ENCODE measurements around the gene ZNF618. TPM values are rescaled to one million over a fixed set of nuclear protein-coding genes. Genes with fewer than 3 reads are reported as not detected.
A peak's percentile ranks its signal among the peaks of the same experiment; 100 is the strongest.

ZNF618 gene
- polyA plus RNA-seq, 6 donors from 2014 or later = 1.00 to 3.2 (median 2.2) TPM

- Mint-ChIP-seq H3K9me3 (peaks cover 3 to 17% (median 12%) of the 10 kb centered on the region in 7 donors), H3K36me3 (peaks cover 7 to 8% of the 10 kb centered on the region in 2 donors), H3K27ac (no peak overlapping the region), H3K27me3 (no peaks in the 10 kb centered on the region), H3K4me3 (no peak overlapping the region), H3K4me1 (peaks cover 0 to 5% (median 0%) of the 10 kb centered on the region in 3 donors)
- DNase-seq = no peak
- ATAC-seq (ENCODE audit: low read depth in 2 of 2) = no peak
Observed at GRCh38 chr9:113932906-113933584, 56.9 kb downstream of the ZNF618 start.

GRCh38 chr9:113933671-113934070 lies 57.6 kb downstream of the ZNF618 start:
- Mint-ChIP-seq H3K4me3 (no peak overlapping the region), H3K27ac (no peak overlapping the region), H3K27me3 (no peaks in the 10 kb centered on the region), H3K4me1 (peaks cover 0 to 5% (median 0%) of the 10 kb centered on the region in 3 donors), H3K9me3 (peaks cover 0 to 11% (median 6%) of the 10 kb centered on the region in 7 donors), H3K36me3 (peaks cover under 1 to 2% of the 10 kb centered on the region in 2 donors)
- DNase-seq (no peak), ATAC-seq (ENCODE audit: low read depth in 2 of 2) (no peak)

DNA sequence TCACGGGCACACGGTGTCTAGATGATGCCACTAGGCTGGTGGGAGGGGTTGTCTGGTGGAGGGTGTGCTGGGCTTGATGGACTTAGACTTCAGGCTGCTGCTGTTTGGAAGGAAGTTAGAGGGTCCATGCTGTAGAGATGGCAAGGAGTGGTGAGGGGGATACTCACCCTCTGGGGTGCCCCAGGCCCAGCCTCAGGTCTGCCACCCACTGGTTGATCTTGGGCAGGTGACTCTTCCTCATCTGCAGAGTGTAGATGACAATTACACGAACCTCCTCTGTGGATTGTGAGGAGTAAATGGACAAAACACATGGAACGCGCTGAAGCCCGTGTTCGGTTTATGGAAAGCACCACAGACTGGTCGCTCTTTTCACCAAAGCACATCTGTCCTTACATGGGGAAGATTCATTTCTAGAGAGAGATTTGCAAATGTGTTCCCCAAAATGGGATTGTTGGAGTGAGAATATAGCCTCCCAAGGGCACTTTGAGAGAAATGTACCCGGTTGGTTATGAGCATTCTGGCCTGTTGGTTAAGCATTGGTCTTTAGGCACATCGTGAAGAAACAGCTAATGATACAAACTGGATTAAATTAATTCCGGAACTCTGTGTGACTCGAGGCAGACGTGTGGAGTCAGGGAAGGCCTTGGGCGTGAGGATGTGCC lies 58.2 kb downstream of the ZNF618 start:
- no peak for ATAC-seq (ENCODE audit: low read depth in 2 of 2)
- no peak for DNase-seq
- Mint-ChIP-seq H3K27ac (no peak overlapping the region), H3K4me3 (no peak overlapping the region), H3K27me3 (no peaks in the 10 kb centered on the region), H3K4me1 (peaks cover 0 to 5% (median 0%) of the 10 kb centered on the region in 3 donors), H3K36me3 (no peaks in the 10 kb centered on the region), H3K9me3 (peaks cover 0 to 5% (median 2%) of the 10 kb centered on the region in 7 donors)

GRCh38 chr9:113934829-113935676 lies 58.9 kb downstream of the ZNF618 start:
- peak overlapping the region in 1 of 6 donors; percentile 57 for H3K27ac Mint-ChIP-seq
- H3K4me3 Mint-ChIP-seq = no peak overlapping the region
- DNase-seq (no peak), ATAC-seq (ENCODE audit: low read depth in 2 of 2) (no peak)
- no peaks in the 10 kb centered on the region for H3K27me3 Mint-ChIP-seq
- peaks cover 0 to 10% (median 3%) of the 10 kb centered on the region in 7 donors for H3K9me3 Mint-ChIP-seq
- peaks cover 0 to 5% (median 0%) of the 10 kb centered on the region in 3 donors for H3K4me1 Mint-ChIP-seq
- H3K36me3 Mint-ChIP-seq = no peaks in the 10 kb centered on the region

- Mint-ChIP-seq H3K27ac (peak overlapping the region in 1 of 6 donors; percentile 57), H3K4me3 (no peak overlapping the region), H3K9me3 (peaks cover 0 to 18% (median 6%) of the 10 kb centered on the region in 7 donors), H3K27me3 (no peaks in the 10 kb centered on the region), H3K36me3 (peaks cover 0 to 4% of the 10 kb centered on the region in 2 donors), H3K4me1 (peaks cover 0 to 5% (median 0%) of the 10 kb centered on the region in 3 donors)
- DNase-seq (no peak), ATAC-seq (ENCODE audit: low read depth in 2 of 2) (no peak)
Observed at GRCh38 chr9:113935677-113936380, 59.7 kb downstream of the ZNF618 start.

DNA sequence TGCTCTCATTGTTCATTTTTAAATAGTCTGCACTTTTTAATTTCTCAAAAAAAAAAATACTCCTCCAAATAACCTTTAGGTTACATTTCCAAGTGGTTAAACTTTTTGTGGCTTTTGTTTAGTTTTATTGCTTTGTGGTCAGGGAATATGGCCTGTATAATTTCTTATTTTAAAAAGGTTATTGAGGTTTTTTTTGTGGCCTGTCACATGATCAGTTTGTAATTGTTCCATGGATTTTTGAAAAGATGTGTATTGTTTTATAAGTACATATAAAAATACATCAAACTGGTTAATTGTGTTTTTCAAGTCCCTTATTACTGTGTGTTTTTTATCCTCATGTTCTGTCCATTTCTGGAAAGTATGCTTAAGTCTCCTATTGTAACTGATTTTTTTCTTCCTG lies 64.0 kb downstream of the ZNF618 start:
- DNase-seq = no peak
- Mint-ChIP-seq H3K27me3 (no peaks in the 10 kb centered on the region), H3K9me3 (peaks cover 0 to 25% (median 6%) of the 10 kb centered on the region in 7 donors), H3K4me3 (no peak overlapping the region), H3K4me1 (peaks cover 0 to 18% (median 0%) of the 10 kb centered on the region in 3 donors), H3K27ac (no peak overlapping the region), H3K36me3 (peaks cover 16 to 21% of the 10 kb centered on the region in 2 donors)
- ATAC-seq (ENCODE audit: low read depth in 2 of 2) = no peak

GRCh38 chr9:113941056-113941455 lies 64.9 kb downstream of the ZNF618 start:
- peaks cover 0 to 18% (median 0%) of the 10 kb centered on the region in 3 donors for H3K4me1 Mint-ChIP-seq
- no peak for ATAC-seq (ENCODE audit: low read depth in 2 of 2)
- peak overlapping the region in 1 of 6 donors; percentile 0 for H3K27ac Mint-ChIP-seq
- H3K36me3 Mint-ChIP-seq = peaks cover 16 to 21% of the 10 kb centered on the region in 2 donors
- no peaks in the 10 kb centered on the region for H3K27me3 Mint-ChIP-seq
- H3K4me3 Mint-ChIP-seq = no peak overlapping the region
- no peak for DNase-seq
- H3K9me3 Mint-ChIP-seq = peaks cover 0 to 25% (median 6%) of the 10 kb centered on the region in 7 donors

DNA sequence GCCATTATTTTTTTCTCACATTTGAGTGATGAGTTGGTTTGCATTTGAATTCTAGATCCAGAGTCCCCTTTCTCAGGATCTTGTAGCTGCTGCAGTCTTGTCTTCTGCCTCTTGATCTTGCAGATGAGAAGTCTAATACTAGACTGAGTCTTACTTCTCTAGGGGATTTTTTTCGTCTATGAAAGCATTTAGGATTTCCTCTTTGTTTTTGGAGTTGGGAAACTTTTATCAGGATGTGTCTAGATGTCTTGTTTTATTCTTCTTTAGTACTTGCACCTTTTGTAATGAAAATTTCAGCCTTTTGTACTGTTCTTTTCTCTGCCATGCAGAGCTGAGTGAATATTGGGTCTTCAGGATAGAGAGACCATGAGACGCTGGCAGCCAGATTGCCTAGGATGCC lies 65.4 kb downstream of the ZNF618 start:
- no peak overlapping the region for H3K4me3 Mint-ChIP-seq
- peaks cover 0 to 25% (median 6%) of the 10 kb centered on the region in 7 donors for H3K9me3 Mint-ChIP-seq
- peaks cover 16 to 21% of the 10 kb centered on the region in 2 donors for H3K36me3 Mint-ChIP-seq
- DNase-seq (no peak), ATAC-seq (ENCODE audit: low read depth in 2 of 2) (no peak)
- peaks cover 0 to 18% (median 0%) of the 10 kb centered on the region in 3 donors for H3K4me1 Mint-ChIP-seq
- no peak overlapping the region for H3K27ac Mint-ChIP-seq
- H3K27me3 Mint-ChIP-seq = no peaks in the 10 kb centered on the region

GRCh38 chr9:113943112-113944009 lies 67.3 kb downstream of the ZNF618 start:
- ATAC-seq (ENCODE audit: low read depth in 2 of 2) (no peak), DNase-seq (no peak)
- Mint-ChIP-seq H3K4me3 (no peak overlapping the region), H3K4me1 (peaks cover 0 to 13% (median 0%) of the 10 kb centered on the region in 3 donors), H3K9me3 (peaks cover 0 to 25% (median 6%) of the 10 kb centered on the region in 7 donors), H3K27ac (peak overlapping the region in 1 of 6 donors; percentile 76), H3K27me3 (no peaks in the 10 kb centered on the region), H3K36me3 (peaks cover 16 to 21% of the 10 kb centered on the region in 2 donors)

- peaks cover 0 to 8% (median 2%) of the 10 kb centered on the region in 7 donors for H3K9me3 Mint-ChIP-seq
- ATAC-seq (ENCODE audit: low read depth in 2 of 2) (no peak), DNase-seq (no peak)
- H3K36me3 Mint-ChIP-seq = peaks cover 16 to 18% of the 10 kb centered on the region in 2 donors
- peaks cover 0 to 13% (median 3%) of the 10 kb centered on the region in 3 donors for H3K4me1 Mint-ChIP-seq
- no peak overlapping the region for H3K27ac Mint-ChIP-seq
- H3K4me3 Mint-ChIP-seq = no peak overlapping the region
- no peaks in the 10 kb centered on the region for H3K27me3 Mint-ChIP-seq
Observed at GRCh38 chr9:113945784-113946183, 69.7 kb downstream of the ZNF618 start.

GRCh38 chr9:113946496-113947115 lies 70.5 kb downstream of the ZNF618 start:
- DNase-seq (no peak), ATAC-seq (ENCODE audit: low read depth in 2 of 2) (no peak)
- peaks cover 0 to 2% (median 0%) of the 10 kb centered on the region in 7 donors for H3K9me3 Mint-ChIP-seq
- H3K36me3 Mint-ChIP-seq = peaks cover 10% of the 10 kb centered on the region in 2 donors
- peaks cover 0 to 9% (median 3%) of the 10 kb centered on the region in 3 donors for H3K4me1 Mint-ChIP-seq
- no peak overlapping the region for H3K4me3 Mint-ChIP-seq
- no peaks in the 10 kb centered on the region for H3K27me3 Mint-ChIP-seq
- peak overlapping the region in 1 of 6 donors; percentile 74 for H3K27ac Mint-ChIP-seq

GRCh38 chr9:113947941-113948340 lies 71.8 kb downstream of the ZNF618 start:
- Mint-ChIP-seq H3K9me3 (no peaks in the 10 kb centered on the region), H3K27ac (no peak overlapping the region), H3K4me3 (no peak overlapping the region), H3K27me3 (no peaks in the 10 kb centered on the region), H3K4me1 (peaks cover 0 to 3% (median 2%) of the 10 kb centered on the region in 3 donors), H3K36me3 (no peaks in the 10 kb centered on the region)
- DNase-seq = no peak
- no peak for ATAC-seq (ENCODE audit: low read depth in 2 of 2)

All from naive B cell (primary cell).